ENCODE results near the gene PDE7B.

DNA sequence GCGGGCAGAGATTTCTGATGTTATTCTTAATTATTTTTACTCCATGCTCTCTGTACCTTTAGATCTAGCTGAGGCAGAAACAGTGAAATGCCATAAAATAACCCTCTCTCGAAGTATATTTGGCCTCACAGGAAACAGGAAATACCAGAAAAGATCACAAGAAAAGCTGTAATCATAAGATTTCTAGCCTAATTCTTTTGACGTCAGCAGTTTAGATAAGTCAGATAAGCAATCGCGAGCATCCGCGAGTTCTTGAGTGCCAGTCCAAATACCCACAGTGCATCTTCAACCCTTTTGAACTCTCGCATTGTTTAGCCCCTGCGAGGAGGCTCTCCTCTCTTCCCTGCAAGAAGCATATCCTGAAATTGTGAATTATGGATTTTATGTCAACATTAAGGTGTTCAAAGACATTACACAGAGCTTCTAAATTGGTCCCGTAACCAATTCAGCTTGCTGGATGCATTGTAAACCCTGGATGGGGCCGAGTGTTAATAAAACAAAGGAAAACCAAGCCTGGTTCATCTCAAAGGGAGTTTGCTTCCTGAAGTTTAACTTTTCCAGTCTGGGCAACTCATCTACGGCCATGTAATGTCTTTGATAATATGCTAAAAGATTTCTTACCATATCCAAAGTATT lies 199.8 kb downstream of the PDE7B start:
- TF ChIP-seq RAD21 (IDR thresholded peaks at IDR 0.05; ENCODE audit: low read length), result no peak
- TF ChIP-seq, protein P1, sequence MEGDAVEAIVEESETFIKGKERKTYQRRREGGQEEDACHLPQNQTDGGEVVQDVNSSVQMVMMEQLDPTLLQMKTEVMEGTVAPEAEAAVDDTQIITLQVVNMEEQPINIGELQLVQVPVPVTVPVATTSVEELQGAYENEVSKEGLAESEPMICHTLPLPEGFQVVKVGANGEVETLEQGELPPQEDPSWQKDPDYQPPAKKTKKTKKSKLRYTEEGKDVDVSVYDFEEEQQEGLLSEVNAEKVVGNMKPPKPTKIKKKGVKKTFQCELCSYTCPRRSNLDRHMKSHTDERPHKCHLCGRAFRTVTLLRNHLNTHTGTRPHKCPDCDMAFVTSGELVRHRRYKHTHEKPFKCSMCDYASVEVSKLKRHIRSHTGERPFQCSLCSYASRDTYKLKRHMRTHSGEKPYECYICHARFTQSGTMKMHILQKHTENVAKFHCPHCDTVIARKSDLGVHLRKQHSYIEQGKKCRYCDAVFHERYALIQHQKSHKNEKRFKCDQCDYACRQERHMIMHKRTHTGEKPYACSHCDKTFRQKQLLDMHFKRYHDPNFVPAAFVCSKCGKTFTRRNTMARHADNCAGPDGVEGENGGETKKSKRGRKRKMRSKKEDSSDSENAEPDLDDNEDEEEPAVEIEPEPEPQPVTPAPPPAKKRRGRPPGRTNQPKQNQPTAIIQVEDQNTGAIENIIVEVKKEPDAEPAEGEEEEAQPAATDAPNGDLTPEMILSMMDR (conservative IDR thresholded peaks at IDR 0.05; ENCODE audit: low read depth, low read length), result no peak
